HepG2 (cell line): ENCODE results near the gene STK39. TPM values are rescaled to one million over a fixed set of nuclear protein-coding genes. Genes with fewer than 3 reads are reported as not detected.

Source experiments
- ATAC-seq: fragments of 200-7000 bp; cut with Tn5 transposase; 3 replicates; pipeline ENCODE4 v1.9.1; 2020; ENCODE audit warnings: mild to moderate bottlenecking, moderate library complexity
- BruUV-seq: library from RNA; stranded (reverse); fragments of 400-500 nt; replicated peaks from 2 replicates; lab custom pipeline; 2021; lab: Mats Ljungman, UMichigan
- CTCF ChIA-PET: fragments of 300-600 bp; formaldehyde crosslinking; extraction: SDS; loops from one replicate; lab custom pipeline; 2021; ENCODE audit warnings: low total read pairs, inconsistent platforms, low intra/inter-chr PET ratio; lab: Yijun Ruan, JAX
- POLR2A ChIA-PET: fragments of 350-600 bp; sonication (Branson Sonifier 250); formaldehyde crosslinking; loops from one replicate; lab custom pipeline; 2020; ENCODE audit warnings: antibody characterized with exemption, inconsistent platforms; lab: Yijun Ruan, JAX
- DNase-seq: peaks from one replicate; pipeline ENCODE4 v3.0.0-alpha.2; 2015; ENCODE audit warnings: low spot score
- FAIRE-seq: peaks from 3 replicates; lab custom pipeline; 2011; peaks lifted over from hg19 to GRCh38; lab: Jason Lieb, UNC
- H2AFZ ChIP-seq: one replicate; pipeline ENCODE4 v1.6.1; 2011; ENCODE audit warnings: low read length, inconsistent platforms
- H3K27ac ChIP-seq: fragments of 300-600 bp; 3 replicates; pipeline ENCODE4 v1.8.0; 2011; ENCODE audit warnings: mixed run types, mild to moderate bottlenecking, mixed read lengths, low read length, inconsistent platforms; ENCODE audit not compliant: insufficient read depth; ENCODE audit errors: extremely low read length
- H3K27me3 ChIP-seq, 2 experiments: fragments of 200-600 bp in 1 of 2; 2 replicates in 1 of 2; 3 replicates in 1 of 2; pipeline versions ENCODE4 v1.6.0 to v1.8.0; 2011; ENCODE audit warnings: low read length in 2 of 2, mild to moderate bottlenecking in 2 of 2, moderate library complexity in 2 of 2, inconsistent platforms in 1 of 2; ENCODE audit not compliant: insufficient read depth in 2 of 2, control insufficient read depth in 1 of 2
- H3K36me3 ChIP-seq, 2 experiments: fragments of 200-600 bp in 1 of 2; replicated peaks in 1 of 2; 2 replicates in 1 of 2; 3 replicates in 1 of 2; pipeline versions ENCODE4 v1.5.1 to v1.8.0; 2011; ENCODE audit warnings: low read length in 2 of 2, inconsistent platforms in 1 of 2; ENCODE audit not compliant: insufficient read depth in 2 of 2, control insufficient read depth in 1 of 2
- H3K4me1 ChIP-seq: 2 replicates; pipeline ENCODE4 v1.5.1; 2012; ENCODE audit warnings: low read length, inconsistent platforms; ENCODE audit not compliant: insufficient read depth
- H3K4me2 ChIP-seq: 2 replicates; pipeline ENCODE4 v1.6.0; 2011; ENCODE audit warnings: low read depth, low read length, inconsistent platforms
- H3K4me3 ChIP-seq, 3 experiments: fragments of 200-600 bp in 1 of 3; sonication (generic), shearing (Covaris generic) in 1 of 3; replicated peaks in 1 of 3; 2 replicates each; pipeline ENCODE4 v1.5.1; 2011 to 2016; ENCODE audit warnings: low read length in 3 of 3, inconsistent platforms in 2 of 3, low read depth in 2 of 3, mild to moderate bottlenecking in 2 of 3, control low read depth in 1 of 3, mixed read lengths in 1 of 3; ENCODE audit not compliant: insufficient read depth in 1 of 3
- H3K79me2 ChIP-seq: one replicate; pipeline ENCODE4 v1.6.1; 2011; ENCODE audit warnings: low read length, inconsistent platforms; ENCODE audit not compliant: insufficient read depth
- H3K9ac ChIP-seq: 2 replicates; pipeline ENCODE4 v1.6.0; 2011; ENCODE audit warnings: mild to moderate bottlenecking, low read depth, low read length, inconsistent platforms; ENCODE audit not compliant: insufficient read depth
- H3K9me3 ChIP-seq: 2 replicates; pipeline ENCODE4 v1.5.1; 2012; ENCODE audit warnings: mild to moderate bottlenecking, low read length
- H4K20me1 ChIP-seq: 2 replicates; pipeline ENCODE4 v1.6.0; 2011; ENCODE audit warnings: inconsistent platforms, mild to moderate bottlenecking, low read length, moderate library complexity; ENCODE audit not compliant: insufficient read depth
- ATF7 ChIP-seq, 2 experiments: fragments of 450-650 bp in 1 of 2; sonication (generic) in 1 of 2; formaldehyde crosslinking in 1 of 2; IDR thresholded peaks; 2 replicates each; pipeline versions ENCODE4 v1.4.0 to v1.6.1; 2016 to 2020; ENCODE audit warnings: antibody characterized with exemption in 1 of 2, mild to moderate bottlenecking in 1 of 2, missing genetic modification reagents in 1 of 2
- CREB1 ChIP-seq, 2 experiments: fragments of 450-650 bp in 1 of 2; IDR thresholded peaks; 2 replicates each; pipeline ENCODE4 v1.6.1; 2016 to 2017; ENCODE audit warnings: control low read depth in 1 of 2, mild to moderate bottlenecking in 1 of 2, missing compliant biosample characterization in 1 of 2, missing genetic modification characterization in 1 of 2
- POGK ChIP-seq: sonication (generic); formaldehyde crosslinking; conservative IDR thresholded peaks from 2 replicates; pipeline ENCODE4 v1.8.0; 2022; ENCODE audit warnings: mild to moderate bottlenecking, moderate library complexity, missing genetic modification reagents
- SUZ12 ChIP-seq: fragments of 150-350 bp; IDR thresholded peaks from 2 replicates; pipeline ENCODE4 v1.6.1; 2014; ENCODE audit warnings: low read depth, low read length
- ZNF333 ChIP-seq: sonication (generic); formaldehyde crosslinking; IDR thresholded peaks from 2 replicates; pipeline ENCODE4 v1.4.0; 2020; ENCODE audit warnings: mild to moderate bottlenecking, missing genetic modification reagents, borderline replicate concordance
- ZNF737 ChIP-seq: sonication (generic); formaldehyde crosslinking; IDR thresholded peaks from 2 replicates; pipeline ENCODE4 v1.5.0; 2020; ENCODE audit warnings: missing genetic modification reagents, mild to moderate bottlenecking, borderline replicate concordance
- ZNF740 ChIP-seq: sonication (generic); formaldehyde crosslinking; IDR thresholded peaks from 2 replicates; pipeline ENCODE4 v1.4.0; 2020; ENCODE audit warnings: missing genetic modification reagents
- WGBS: methylation state at CpG from one replicate; pipeline ENCODE4 v1.1.6; 2017; ENCODE audit warnings: low lambda C conversion rate; 5-methylcytosine and 5-hydroxymethylcytosine counted together
- in situ Hi-C: cut with HindIII; loops from 2 replicates; pipeline ENCODE4 v1.10.0; 2017; ENCODE audit warnings: low pct_unique_long_range_greater_than_20kb; ENCODE audit not compliant: extremely low pct_ligation_motif_present
- intact Hi-C: fragments of 100-400 bp; cut with micrococcal nuclease; formaldehyde crosslinking; loops from one replicate; pipeline ENCODE4 v1.10.0; 2022; ENCODE audit not compliant: unreplicated experiment
- polyA plus RNA-seq, 8 experiments: library from polyadenylated mRNA; depleted of rRNA in 3 of 8; stranded (reverse) in 7 of 8; unstranded in 1 of 8; fragments of >200 nt; fragmentation: Illumina TruSeq in 4 of 8; extraction: Trizol in 4 of 8; gene quantifications; 2 replicates each; pipeline versions ENCODE4 v1.2.1 to v1.2.3, GENCODE V29; 2011 to 2016; ENCODE audit warnings: low read depth in 4 of 8, missing spikeins in 1 of 8, mixed read lengths in 1 of 8; ENCODE audit not compliant: insufficient read depth in 1 of 8
- total RNA-seq, 5 experiments: library from RNA; depleted of rRNA; stranded (reverse); fragments of >200 nt; fragmentation: Illumina TruSeq; extraction: Trizol; gene quantifications; 2 replicates each; pipeline ENCODE4 v1.2.3, GENCODE V29; 2016; ENCODE audit warnings: low read depth in 1 of 5
- TF ChIP-seq, protein P1 (sequence below): sonication (generic); formaldehyde crosslinking; IDR thresholded peaks from 2 replicates; pipeline ENCODE4 v1.5.0; 2020; ENCODE audit warnings: mild to moderate bottlenecking, missing genetic modification reagents, borderline replicate concordance

STK39 gene
- total and polyA plus RNA-seq, 2 of the 13 experiments (the other 11 are each of a cell fraction or from before 2014, with no cell fraction given): 27.3 to 38.4 TPM

DNA sequence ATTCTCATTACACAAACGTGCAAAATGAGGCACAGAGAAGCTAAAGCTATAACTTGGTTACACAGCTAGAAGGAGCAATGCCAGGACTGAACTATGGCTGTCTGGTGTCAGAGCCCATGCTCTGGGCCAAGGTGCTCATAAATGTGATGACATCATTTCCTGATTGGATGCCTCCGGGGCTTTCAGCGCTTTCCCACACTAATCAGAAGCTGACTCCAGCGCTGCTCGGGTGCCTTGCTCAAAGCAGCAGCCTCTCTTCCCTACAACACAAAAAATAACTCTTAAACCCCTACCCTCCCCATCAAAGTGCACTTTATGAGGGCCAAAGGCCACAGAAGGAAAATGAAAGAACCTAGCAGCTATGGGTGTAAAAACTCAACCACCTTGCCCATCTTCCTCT lies 90.7 kb downstream of the STK39 start (continued):
- TF ChIP-seq ATF7 (IDR thresholded peaks at IDR 0.05): peak; percentile 85
- no peak for TF ChIP-seq ATF7 (CRISPR knock-in tag; IDR thresholded peaks at IDR 0.05)
- TF ChIP-seq CREB1 (IDR thresholded peaks at IDR 0.05): peak; percentile 45; the same call in 1 of the 2 replicates
- no peak for TF ChIP-seq CREB1 (CRISPR knock-in tag; IDR thresholded peaks at IDR 0.05)
- TF ChIP-seq, protein P1, sequence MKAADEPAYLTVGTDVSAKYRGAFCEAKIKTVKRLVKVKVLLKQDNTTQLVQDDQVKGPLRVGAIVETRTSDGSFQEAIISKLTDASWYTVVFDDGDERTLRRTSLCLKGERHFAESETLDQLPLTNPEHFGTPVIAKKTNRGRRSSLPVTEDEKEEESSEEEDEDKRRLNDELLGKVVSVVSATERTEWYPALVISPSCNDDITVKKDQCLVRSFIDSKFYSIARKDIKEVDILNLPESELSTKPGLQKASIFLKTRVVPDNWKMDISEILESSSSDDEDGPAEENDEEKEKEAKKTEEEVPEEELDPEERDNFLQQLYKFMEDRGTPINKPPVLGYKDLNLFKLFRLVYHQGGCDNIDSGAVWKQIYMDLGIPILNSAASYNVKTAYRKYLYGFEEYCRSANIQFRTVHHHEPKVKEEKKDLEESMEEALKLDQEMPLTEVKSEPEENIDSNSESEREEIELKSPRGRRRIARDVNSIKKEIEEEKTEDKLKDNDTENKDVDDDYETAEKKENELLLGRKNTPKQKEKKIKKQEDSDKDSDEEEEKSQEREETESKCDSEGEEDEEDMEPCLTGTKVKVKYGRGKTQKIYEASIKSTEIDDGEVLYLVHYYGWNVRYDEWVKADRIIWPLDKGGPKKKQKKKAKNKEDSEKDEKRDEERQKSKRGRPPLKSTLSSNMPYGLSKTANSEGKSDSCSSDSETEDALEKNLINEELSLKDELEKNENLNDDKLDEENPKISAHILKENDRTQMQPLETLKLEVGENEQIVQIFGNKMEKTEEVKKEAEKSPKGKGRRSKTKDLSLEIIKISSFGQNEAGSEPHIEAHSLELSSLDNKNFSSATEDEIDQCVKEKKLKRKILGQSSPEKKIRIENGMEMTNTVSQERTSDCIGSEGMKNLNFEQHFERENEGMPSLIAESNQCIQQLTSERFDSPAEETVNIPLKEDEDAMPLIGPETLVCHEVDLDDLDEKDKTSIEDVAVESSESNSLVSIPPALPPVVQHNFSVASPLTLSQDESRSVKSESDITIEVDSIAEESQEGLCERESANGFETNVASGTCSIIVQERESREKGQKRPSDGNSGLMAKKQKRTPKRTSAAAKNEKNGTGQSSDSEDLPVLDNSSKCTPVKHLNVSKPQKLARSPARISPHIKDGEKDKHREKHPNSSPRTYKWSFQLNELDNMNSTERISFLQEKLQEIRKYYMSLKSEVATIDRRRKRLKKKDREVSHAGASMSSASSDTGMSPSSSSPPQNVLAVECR (CRISPR knock-in tag): no peak
- TF ChIP-seq SUZ12: no peak
- TF ChIP-seq ZNF737 (CRISPR knock-in tag): no peak

- ChIA-PET CTCF (no interaction called here), POLR2A (interaction anchor here (2.4 kb wide), 1 partner anchor 10 kb away, joined by 5 read pairs; no protein-coding TSS in a partner anchor)
- peaks cover 53% of the 10 kb centered on the region for H3K4me1 ChIP-seq
- no peak overlapping the region for H3K4me2 ChIP-seq
- ATAC-seq (0 out of 3 replicates have a peak, but pooled peaks have one; percentile 26), FAIRE-seq (no peak), DNase-seq (no peak)
- H3K27ac ChIP-seq: no peak overlapping the region
- no peak overlapping the region for H3K4me3 ChIP-seq
- WGBS: 88% methylated on average over 2 of the region's 2 CpGs
- TF ChIP-seq POGK (CRISPR knock-in tag) (no peak), ZNF740 (CRISPR knock-in tag) (no peak), ZNF333 (CRISPR knock-in tag) (no peak)
- H3K36me3 ChIP-seq: peaks cover 5 to 33% of the 10 kb centered on the region in 2 experiments; a peak in 4 of 5 replicates
- H3K9me3 ChIP-seq: no peaks in the 10 kb centered on the region
- no peak overlapping the region for H3K9ac ChIP-seq
- H4K20me1 ChIP-seq: no peaks in the 10 kb centered on the region
- H2AFZ ChIP-seq: no peak overlapping the region
- no peaks in the 10 kb centered on the region for H3K27me3 ChIP-seq
- H3K79me2 ChIP-seq: no peaks in the 10 kb centered on the region
- in situ Hi-C loops: no loop called here
- no TSS peak for BruUV-seq
- intact Hi-C loops: no loop called here
These were observed 91.7 kb downstream of the STK39 start for GRCh38 chr2:168155680-168156079.
